Thyroid gland (tissue), 4 donors: ENCODE results near the gene MAP3K13. TPM values are rescaled to one million over a fixed set of nuclear protein-coding genes. Genes with fewer than 3 reads are reported as not detected.
"Not testable (repeated sequence)": the region's sequence is repeated elsewhere in the genome, so short reads cannot be mapped to it uniquely, and the experiment has no call there.

Source experiments
- DNase-seq, 2 donors: peaks; one replicate each; pipeline ENCODE4 v3.0.0-alpha.2; 2019
- H3K27ac ChIP-seq, 3 donors: fragments of 200-600 bp; sonication (generic); 1 replicate in 2 of 3; 2 replicates in 1 of 3; pipeline ENCODE4 v1.5.1; 2016 to 2019; ENCODE audit warnings: mild to moderate bottlenecking in 1 of 3, moderate library complexity in 1 of 3
- H3K27me3 ChIP-seq: fragments of 200-600 bp; sonication (generic); one replicate; pipeline ENCODE4 v1.5.1; 2019
- H3K36me3 ChIP-seq, 2 donors: fragments of 200-600 bp; sonication (generic); one replicate each; pipeline ENCODE4 v1.5.1; 2016 to 2019
- H3K4me1 ChIP-seq, 2 donors: fragments of 200-600 bp; sonication (generic); one replicate each; pipeline ENCODE4 v1.5.1; 2017 to 2019
- H3K4me3 ChIP-seq, 3 donors: fragments of 200-600 bp; sonication (generic); replicated peaks in 1 of 3; 1 replicate in 2 of 3; 2 replicates in 1 of 3; pipeline ENCODE4 v1.5.1; 2016; ENCODE audit warnings: mild to moderate bottlenecking in 1 of 3
- H3K9me3 ChIP-seq: fragments of 200-600 bp; sonication (generic); one replicate; pipeline ENCODE4 v1.5.1; 2017
- CTCF ChIP-seq, 6 experiments: fragments of 200-600 bp in 3 of 6; fragments of 450-650 bp in 3 of 6; sonication (generic) in 3 of 6; IDR thresholded peaks; one replicate each; pipeline ENCODE4 v1.5.1; 2016 to 2019; ENCODE audit warnings: antibody characterized with exemption in 6 of 6, mild to moderate bottlenecking in 2 of 6, inconsistent platforms in 1 of 6, moderate library complexity in 1 of 6
- POLR2A ChIP-seq, 2 donors: fragments of 450-650 bp; IDR thresholded peaks; one replicate each; pipeline ENCODE4 v1.6.1; 2017; ENCODE audit warnings: antibody characterized with exemption in 2 of 2, mild to moderate bottlenecking in 2 of 2, moderate library complexity in 1 of 2
- WGBS, 2 donors: methylation state at CpG; one replicate each; pipeline ENCODE4 v1.1.5; 2017; 5-methylcytosine and 5-hydroxymethylcytosine counted together
- intact Hi-C: fragments of 100-400 bp; cut with DNase I; formaldehyde crosslinking; loops from one replicate; pipeline ENCODE4 v1.15.1; 2023
- total RNA-seq, 4 donors: library from RNA; depleted of rRNA; stranded (reverse); fragments of >200 nt; gene quantifications; one replicate each; pipeline ENCODE4 v1.2.3, GENCODE V29; 2016

Gene MAP3K13
- total RNA-seq, 4 donors from 2014 or later: 44.4 to 58.0 (median 46.2) TPM

DNA sequence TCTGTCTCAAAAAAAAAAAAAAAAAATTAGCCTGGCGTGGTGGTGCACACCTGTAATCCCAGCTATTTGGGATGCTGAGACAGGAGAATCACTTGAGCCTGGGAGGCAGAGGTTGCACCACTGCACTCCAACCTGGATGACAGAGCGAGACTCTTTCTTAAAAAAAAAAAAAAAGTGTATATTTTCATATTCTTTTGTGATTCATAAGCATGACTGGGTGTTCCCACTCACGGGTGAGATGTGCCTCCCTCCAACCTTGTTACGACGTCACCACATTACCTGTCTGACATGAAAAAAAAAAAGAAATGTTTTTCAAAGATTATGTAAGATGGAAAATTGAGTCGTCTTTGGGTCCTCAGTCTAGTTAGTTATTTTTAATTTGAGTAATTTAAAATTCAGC lies 79.1 kb downstream of the MAP3K13 start:
- intact Hi-C loops: no loop called here
- H3K9me3 ChIP-seq: no peaks in the 10 kb centered on the region
- H3K4me3 ChIP-seq: no peak overlapping the region
- no peaks in the 10 kb centered on the region for H3K36me3 ChIP-seq
- no peak overlapping the region for H3K27ac ChIP-seq
- WGBS, 2 donors: 95 to 97% methylated on average over 6 of the region's 6 CpGs
- no peak for DNase-seq
- no peaks in the 10 kb centered on the region for H3K27me3 ChIP-seq
- TF ChIP-seq CTCF (IDR thresholded peaks at IDR 0.05): no peak
- TF ChIP-seq POLR2A (IDR thresholded peaks at IDR 0.05): no peak
- H3K4me1 ChIP-seq: no peaks in the 10 kb centered on the region

GRCh38 chr3:185444329-185444728 lies 81.4 kb downstream of the MAP3K13 start:
- H3K36me3 ChIP-seq: no peaks in the 10 kb centered on the region
- 87 to 92% methylated on average over 2 of the region's 2 CpGs for WGBS, 2 donors

DNA sequence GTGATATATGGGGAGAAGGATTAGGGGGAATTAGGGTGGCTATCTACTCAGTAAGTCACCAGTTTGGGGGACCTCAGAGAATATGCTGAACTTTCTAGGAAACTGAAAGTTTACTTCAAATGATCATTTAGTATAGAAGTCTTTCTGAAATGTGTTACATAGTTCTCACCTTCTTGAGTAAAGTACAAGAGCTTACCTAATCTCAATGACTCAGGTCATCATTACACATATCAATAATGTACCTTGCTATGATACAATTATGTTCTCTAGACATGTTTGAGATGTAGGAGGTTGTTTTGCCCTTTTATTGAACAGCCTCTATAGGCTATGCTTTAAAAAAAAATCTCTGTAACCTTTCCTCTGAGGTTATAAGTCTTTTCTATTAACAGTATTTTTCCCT lies 85.2 kb downstream of the MAP3K13 start:
- no peak for DNase-seq
- Histone ChIP-seq H3K4me3 (no peak overlapping the region), H3K27me3 (no peaks in the 10 kb centered on the region), H3K4me1 (no peaks in the 10 kb centered on the region), H3K36me3 (no peaks in the 10 kb centered on the region), H3K27ac (no peak overlapping the region), H3K9me3 (no peaks in the 10 kb centered on the region)
- intact Hi-C loops: no loop called here
- TF ChIP-seq CTCF (IDR thresholded peaks at IDR 0.05) (no peak), POLR2A (IDR thresholded peaks at IDR 0.05) (no peak)

More at GRCh38 chr3:185444329-185444728, 81.4 kb downstream of the MAP3K13 start:
- Histone ChIP-seq H3K9me3 (no peaks in the 10 kb centered on the region), H3K4me1 (no peaks in the 10 kb centered on the region), H3K27ac (no peak overlapping the region), H3K4me3 (no peak overlapping the region), H3K27me3 (no peaks in the 10 kb centered on the region)
- no peak for DNase-seq
- intact Hi-C loops: no loop called here
- no peak for TF ChIP-seq CTCF (IDR thresholded peaks at IDR 0.05)
- TF ChIP-seq POLR2A (IDR thresholded peaks at IDR 0.05): no peak

DNA sequence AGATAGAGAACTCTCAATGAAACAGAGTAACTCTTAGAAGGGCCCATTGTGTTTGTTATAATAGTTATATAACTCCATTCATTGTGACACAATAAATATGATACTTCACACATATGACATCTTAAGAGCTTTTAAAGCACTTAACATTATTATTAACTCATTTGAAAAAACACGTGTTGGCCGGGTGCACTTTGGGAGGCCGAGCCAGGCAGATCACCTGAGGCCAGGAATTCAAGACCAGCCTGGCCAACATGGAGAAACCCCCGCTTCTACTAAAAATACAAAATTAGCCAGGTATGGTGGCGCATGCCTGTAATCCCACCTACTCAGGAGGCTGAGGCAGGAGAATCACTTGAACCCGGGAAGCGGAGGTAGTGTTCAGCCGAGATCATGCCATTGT lies 88.5 kb downstream of the MAP3K13 start:
- H3K9me3 ChIP-seq, H3K36me3 ChIP-seq, DNase-seq, intact Hi-C loops, H3K4me3 ChIP-seq, H3K4me1 ChIP-seq, H3K27ac ChIP-seq, H3K27me3 ChIP-seq: not testable (repeated sequence)
- WGBS, 2 donors: 96% methylated on average over 8 of the region's 8 CpGs

DNA sequence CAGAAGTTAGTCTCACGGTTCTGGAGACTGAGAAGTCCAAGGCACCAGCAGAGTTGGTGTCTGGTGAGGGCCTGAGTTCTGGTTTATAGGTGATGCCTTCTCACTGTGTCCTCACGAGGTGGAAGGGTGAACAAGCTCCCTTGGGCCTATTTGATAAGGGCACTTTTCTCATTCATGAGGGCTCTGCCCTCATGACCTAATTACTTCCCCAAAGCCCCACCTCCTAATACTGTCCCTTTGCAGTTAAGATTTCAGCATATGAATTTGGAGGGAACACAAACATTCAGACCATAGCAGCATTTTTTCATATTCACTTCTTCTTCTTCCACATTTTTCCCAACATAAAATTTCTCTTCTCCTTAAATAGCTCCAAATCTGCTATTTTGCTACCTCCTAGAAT lies 94.4 kb downstream of the MAP3K13 start:
- Histone ChIP-seq H3K9me3 (no peaks in the 10 kb centered on the region), H3K36me3 (peaks cover 0 to 2% of the 10 kb centered on the region in 2 donors), H3K27ac (no peak overlapping the region), H3K4me1 (no peaks in the 10 kb centered on the region), H3K27me3 (no peaks in the 10 kb centered on the region), H3K4me3 (no peak overlapping the region)
- TF ChIP-seq CTCF (IDR thresholded peaks at IDR 0.05) (no peak), POLR2A (IDR thresholded peaks at IDR 0.05) (no peak)
- WGBS, 2 donors: 79 to 87% methylated on average over 2 of the region's 2 CpGs
- intact Hi-C loops: no loop called here
- DNase-seq: no peak

GRCh38 chr3:185460309-185460708 lies 97.4 kb downstream of the MAP3K13 start:
- H3K36me3 ChIP-seq: peaks cover 0 to 2% of the 10 kb centered on the region in 2 donors
- no peaks in the 10 kb centered on the region for H3K27me3 ChIP-seq
- intact Hi-C loops: no loop called here
- no peak overlapping the region for H3K4me3 ChIP-seq
- TF ChIP-seq POLR2A (IDR thresholded peaks at IDR 0.05) (no peak), CTCF (IDR thresholded peaks at IDR 0.05) (no peak)
- H3K9me3 ChIP-seq: no peaks in the 10 kb centered on the region
- 85 to 88% methylated on average over 5 of the region's 5 CpGs for WGBS, 2 donors
- no peak for DNase-seq
- no peak overlapping the region for H3K27ac ChIP-seq
- no peaks in the 10 kb centered on the region for H3K4me1 ChIP-seq
